ENCODE measurements around the gene KDM6B. TPM values are rescaled to one million over a fixed set of nuclear protein-coding genes. Genes with fewer than 3 reads are reported as not detected.

Gene KDM6B
- total RNA-seq, 1 experiment from 2014 or later = 28.9 TPM

DNA sequence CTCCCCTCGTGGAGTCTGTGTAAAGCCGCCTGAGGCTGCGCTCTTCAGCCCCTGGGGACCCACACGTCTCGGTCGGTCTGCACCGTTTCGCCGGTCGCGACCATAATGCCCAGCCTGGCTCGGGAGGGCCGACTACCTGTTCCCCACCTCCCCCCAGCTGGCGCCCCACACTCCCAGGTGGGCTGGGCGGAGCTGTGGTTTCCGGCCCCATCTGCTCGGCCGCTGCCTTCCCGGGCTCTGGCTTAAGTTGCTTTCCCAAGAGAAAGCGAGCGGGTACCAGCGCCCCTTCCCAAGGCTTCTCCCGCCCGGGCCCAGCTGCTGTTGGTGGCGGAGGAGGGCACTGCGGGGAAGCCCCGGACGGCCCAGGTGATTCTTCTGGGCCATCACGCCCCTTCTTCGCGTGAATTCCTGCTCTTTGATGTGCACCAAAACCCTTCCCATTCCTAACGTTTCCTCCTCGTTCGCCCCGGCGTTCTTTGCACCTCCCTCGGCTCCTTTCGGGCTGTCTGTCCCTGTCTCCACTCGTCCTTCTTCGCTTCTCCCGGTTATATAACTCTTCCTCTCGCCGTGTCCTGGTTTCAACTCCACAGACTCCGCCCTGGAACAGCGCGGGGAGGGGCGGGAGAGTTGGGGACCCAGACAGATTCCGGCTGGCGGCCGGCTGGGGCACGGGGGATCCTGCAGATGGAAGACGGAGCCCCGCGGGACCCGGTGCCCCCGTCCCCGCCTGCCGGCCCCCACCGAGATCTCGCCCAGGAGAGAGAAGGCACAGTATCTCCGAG is 2.0 kb downstream of the KDM6B start:
- H3K14ac ChIP-seq (ENCODE audit: insufficient read depth, low read length) = peak overlapping the region; percentile 49; the same call in 1 of the 2 replicates
- TF ChIP-seq, protein P1, sequence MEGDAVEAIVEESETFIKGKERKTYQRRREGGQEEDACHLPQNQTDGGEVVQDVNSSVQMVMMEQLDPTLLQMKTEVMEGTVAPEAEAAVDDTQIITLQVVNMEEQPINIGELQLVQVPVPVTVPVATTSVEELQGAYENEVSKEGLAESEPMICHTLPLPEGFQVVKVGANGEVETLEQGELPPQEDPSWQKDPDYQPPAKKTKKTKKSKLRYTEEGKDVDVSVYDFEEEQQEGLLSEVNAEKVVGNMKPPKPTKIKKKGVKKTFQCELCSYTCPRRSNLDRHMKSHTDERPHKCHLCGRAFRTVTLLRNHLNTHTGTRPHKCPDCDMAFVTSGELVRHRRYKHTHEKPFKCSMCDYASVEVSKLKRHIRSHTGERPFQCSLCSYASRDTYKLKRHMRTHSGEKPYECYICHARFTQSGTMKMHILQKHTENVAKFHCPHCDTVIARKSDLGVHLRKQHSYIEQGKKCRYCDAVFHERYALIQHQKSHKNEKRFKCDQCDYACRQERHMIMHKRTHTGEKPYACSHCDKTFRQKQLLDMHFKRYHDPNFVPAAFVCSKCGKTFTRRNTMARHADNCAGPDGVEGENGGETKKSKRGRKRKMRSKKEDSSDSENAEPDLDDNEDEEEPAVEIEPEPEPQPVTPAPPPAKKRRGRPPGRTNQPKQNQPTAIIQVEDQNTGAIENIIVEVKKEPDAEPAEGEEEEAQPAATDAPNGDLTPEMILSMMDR (conservative IDR thresholded peaks at IDR 0.05) = no peak
- DNase-seq = no peak
- no CpG with 5 or more reads among the region's 61 CpGs for WGBS (ENCODE audit: extremely low coverage, insufficient read length, low lambda C conversion rate)
- Mint-ChIP-seq H3K4me3 (peak overlapping the region; percentile 86 to 89), H3K27me3 (ENCODE audit: low read depth) (peaks cover 46% of the 10 kb centered on the region), H3K4me1 (peaks cover 47 to 51% of the 10 kb centered on the region in 2 experiments), H3K9me3 (no peaks in the 10 kb centered on the region), H3K27ac (peak overlapping the region; percentile 10 to 98 (median 97); a peak in 5 of 7 replicates), H3K36me3 (ENCODE audit: insufficient read depth in 1 of 3, low read depth in 3 of 3) (peaks cover 2 to 10% (median 9%) of the 10 kb centered on the region in 3 experiments; a peak in 5 of 7 replicates)
- no peak overlapping the region for H3K4ac ChIP-seq (ENCODE audit: low read depth, low read length)
- H3K79me2 ChIP-seq (ENCODE audit: insufficient read depth, low read length) = no peaks in the 10 kb centered on the region
- H3K23me2 ChIP-seq (ENCODE audit: insufficient read length, low read depth, low read length, poor library complexity, severe bottlenecking) = peaks cover 31% of the 10 kb centered on the region
- H2AK5ac ChIP-seq (ENCODE audit: insufficient read length, low read length) = no peak overlapping the region
- H3K18ac ChIP-seq (ENCODE audit: insufficient read length, low read depth, low read length) = peak overlapping the region; percentile 8
- H3K4me1 ChIP-seq (ENCODE audit: insufficient read depth, low read length) = peaks cover 2% of the 10 kb centered on the region; the same call in 1 of the 2 replicates
- H3K23ac ChIP-seq (ENCODE audit: insufficient read length, low read depth, low read length) = no peak overlapping the region
- no peak overlapping the region for H2BK120ac ChIP-seq (ENCODE audit: low read depth, low read length, poor library complexity, severe bottlenecking)
- no peak overlapping the region for H4K8ac ChIP-seq (replicated peaks; ENCODE audit: insufficient read length, low read depth, low read length)
- no peak overlapping the region for H3K9ac ChIP-seq (ENCODE audit: extremely low read depth, insufficient read length, low read length)
- H3T11ph ChIP-seq (ENCODE audit: low read length) = no peak overlapping the region
- peak overlapping the region; percentile 75 for H3K4me2 ChIP-seq (ENCODE audit: insufficient read depth, insufficient read length, low read length)
- peaks cover 33% of the 10 kb centered on the region; the same call in 1 of the 2 replicates for H3K27me3 ChIP-seq (ENCODE audit: insufficient read depth, low read length)
- no peak overlapping the region for H2BK5ac ChIP-seq (ENCODE audit: insufficient read length, low read length)
- H2AFZ ChIP-seq (ENCODE audit: low read length) = no peak overlapping the region
- H2BK12ac ChIP-seq (ENCODE audit: insufficient read length, low read depth, low read length) = no peak overlapping the region
- H4K20me1 ChIP-seq (ENCODE audit: control insufficient read depth, insufficient read depth, insufficient read length) = no peaks in the 10 kb centered on the region
- H3K27ac ChIP-seq (ENCODE audit: insufficient read length, low read depth, low read length) = no peak overlapping the region
- no peak overlapping the region for H3K56ac ChIP-seq (ENCODE audit: insufficient read length, low read depth, low read length)
- H4K91ac ChIP-seq (ENCODE audit: insufficient read length, low read depth, low read length) = no peak overlapping the region
- H4K5ac ChIP-seq (ENCODE audit: insufficient read length, low read depth, low read length) = no peak overlapping the region
- H3K79me1 ChIP-seq (ENCODE audit: insufficient read depth, low read depth, low read length, poor library complexity, severe bottlenecking) = no peaks in the 10 kb centered on the region
- no peak overlapping the region for H2BK20ac ChIP-seq (ENCODE audit: low read depth, low read length, poor library complexity, severe bottlenecking)
- H3K9me3 ChIP-seq (ENCODE audit: control insufficient read depth, low read depth, low read length) = no peaks in the 10 kb centered on the region
- H2BK15ac ChIP-seq (ENCODE audit: low read depth, low read length) = no peak overlapping the region

Data from H9 (cell line).